HG03354 (cell line): ENCODE data around the gene C9orf152.
"Not testable (repeated sequence)": the region's sequence is repeated elsewhere in the genome, so short reads cannot be mapped to it uniquely, and the experiment has no call there.

Source experiments
- ATAC-seq: cut with Tn5 transposase; IDR thresholded peaks from one replicate; pipeline ENCODE4 v1.9.1; 2021; ENCODE audit warnings: mild to moderate bottlenecking; ENCODE audit not compliant: unreplicated experiment, poor library complexity, severe bottlenecking

C9orf152 gene

GRCh38 chr9:110217656-110218099 lies 9.7 kb upstream of the C9orf152 start:
- no peak for ATAC-seq

GRCh38 chr9:110214586-110215355 lies 6.8 kb upstream of the C9orf152 start:
- no peak for ATAC-seq

- no peak for ATAC-seq
Measured at GRCh38 chr9:110214090-110214489, 6.1 kb upstream of the C9orf152 start.

- no peak for ATAC-seq
Measured at GRCh38 chr9:110213413-110214044, 5.6 kb upstream of the C9orf152 start.

- ATAC-seq: no peak
Measured at GRCh38 chr9:110207071-110207641, 803 bp downstream of the C9orf152 start.

GRCh38 chr9:110206389-110206788 lies 1.6 kb downstream of the C9orf152 start:
- no peak for ATAC-seq

- not testable (repeated sequence) for ATAC-seq
Measured at GRCh38 chr9:110205612-110206011, 2.3 kb downstream of the C9orf152 start.

GRCh38 chr9:110202232-110202631 lies 5.7 kb downstream of the C9orf152 start:
- ATAC-seq: no peak

GRCh38 chr9:110199643-110200042 lies 8.3 kb downstream of the C9orf152 start:
- no peak for ATAC-seq

- ATAC-seq: no peak
Measured at GRCh38 chr9:110198357-110198756, 9.6 kb downstream of the C9orf152 start.

GRCh38 chr9:110197330-110198187 lies 10.4 kb downstream of the C9orf152 start:
- ATAC-seq: no peak

- ATAC-seq: not testable (repeated sequence)
Measured at GRCh38 chr9:110196084-110196499, 11.9 kb downstream of the C9orf152 start.

- no peak for ATAC-seq
Measured at GRCh38 chr9:110192531-110193261, 15.3 kb downstream of the C9orf152 start.

GRCh38 chr9:110191615-110192014 lies 16.3 kb downstream of the C9orf152 start:
- ATAC-seq: no peak

GRCh38 chr9:110189559-110190320 lies 18.2 kb downstream of the C9orf152 start:
- ATAC-seq: no peak

GRCh38 chr9:110188991-110189390 lies 19.0 kb downstream of the C9orf152 start:
- no peak for ATAC-seq

GRCh38 chr9:110188101-110188500 lies 19.9 kb downstream of the C9orf152 start:
- ATAC-seq: no peak

- ATAC-seq: no peak
Measured at GRCh38 chr9:110187126-110187525, 20.8 kb downstream of the C9orf152 start.

- ATAC-seq: no peak
Measured at GRCh38 chr9:110186254-110186653, 21.7 kb downstream of the C9orf152 start.
